Stimulated activated CD4-positive, alpha-beta T cell treated with anti-CD3 and anti-CD28 coated beads, Interleukin-4, amount 100 ng/mL, for 4 hours (primary cell): ENCODE measurements around the gene CLPX.
A peak's percentile ranks its signal among the peaks of the same experiment; 100 is the strongest.
"Not testable (repeated sequence)": the region's sequence is repeated elsewhere in the genome, so short reads cannot be mapped to it uniquely, and the experiment has no call there.

Source experiments
- DNase-seq, 2 experiments: peaks; one replicate each; pipeline ENCODE4 v3.0.0-alpha.2; 2020

The CLPX gene

GRCh38 chr15:65165875-65166274 lies 19.3 kb downstream of the CLPX start:
- no peak for DNase-seq

GRCh38 chr15:65164139-65164538 lies 21.0 kb downstream of the CLPX start:
- DNase-seq, result no peak

GRCh38 chr15:65163041-65163440 lies 22.1 kb downstream of the CLPX start:
- no peak for DNase-seq

DNA sequence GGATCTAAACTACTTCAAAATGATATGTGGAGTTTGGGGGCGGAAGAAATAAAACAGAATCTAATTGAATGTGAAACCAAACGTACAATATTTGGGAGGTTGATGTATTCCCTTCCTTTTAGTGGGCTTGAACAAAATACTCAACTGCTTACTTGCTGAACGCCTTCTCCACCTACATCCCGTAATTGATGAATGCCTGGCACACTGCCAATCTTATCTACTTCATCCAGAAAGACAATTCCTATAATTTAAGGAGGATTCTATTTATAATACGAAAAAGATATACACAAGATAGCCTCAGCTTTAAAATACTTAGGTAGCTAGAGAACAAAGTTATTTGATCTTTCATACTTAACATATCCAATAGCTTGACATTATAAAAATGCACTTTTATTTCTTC lies 28.4 kb downstream of the CLPX start:
- no peak for DNase-seq

GRCh38 chr15:65154720-65155119 lies 30.4 kb downstream of the CLPX start:
- DNase-seq, result no peak

DNA sequence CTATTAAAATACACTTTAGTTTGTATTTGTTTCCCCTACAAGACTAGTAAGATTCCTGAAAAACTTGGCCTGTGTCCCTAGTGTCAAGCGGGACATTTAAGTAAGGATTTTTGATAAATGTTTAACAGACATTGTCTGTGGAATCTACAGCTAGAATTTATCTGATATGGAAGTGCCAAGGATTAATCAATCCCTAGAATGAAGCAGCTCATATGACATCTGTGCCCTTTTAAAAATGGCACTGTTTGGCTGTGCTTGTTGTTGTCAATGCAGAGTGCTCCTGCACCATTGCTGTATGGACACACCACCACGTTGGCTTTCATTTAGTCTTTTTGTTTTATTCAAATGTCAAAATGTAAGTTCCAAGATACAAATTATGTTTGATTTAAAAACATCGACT lies 37.2 kb downstream of the CLPX start:
- no peak for DNase-seq

- DNase-seq, result no peak
Observed at GRCh38 chr15:65146438-65146837, 38.7 kb downstream of the CLPX start.

- not testable (repeated sequence) for DNase-seq
Observed at GRCh38 chr15:65138631-65139030, 46.5 kb downstream of the CLPX start.

DNA sequence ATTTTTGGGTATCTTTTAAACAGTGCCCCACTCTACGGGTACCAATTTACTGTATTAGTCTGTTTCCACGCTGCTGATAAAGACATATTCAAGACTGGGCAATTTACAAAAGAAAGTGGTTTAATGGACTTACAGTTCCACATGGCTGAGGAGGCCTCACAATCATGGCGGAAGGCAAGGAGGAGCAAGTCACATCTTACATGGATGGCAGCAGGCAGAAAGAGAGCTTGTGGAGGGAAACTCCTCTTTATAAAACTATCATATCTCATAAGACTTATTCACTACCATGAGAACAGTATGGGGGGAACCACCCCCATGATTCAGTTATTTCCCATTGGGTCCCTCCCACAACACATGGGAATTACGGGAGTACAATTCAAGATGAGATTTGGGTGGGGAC lies 47.2 kb downstream of the CLPX start:
- DNase-seq, result not testable (repeated sequence)

- not testable (repeated sequence) for DNase-seq
Observed at GRCh38 chr15:65137089-65137488, 48.1 kb downstream of the CLPX start.

GRCh38 chr15:65134538-65134937 lies 50.6 kb downstream of the CLPX start:
- no peak for DNase-seq

DNA sequence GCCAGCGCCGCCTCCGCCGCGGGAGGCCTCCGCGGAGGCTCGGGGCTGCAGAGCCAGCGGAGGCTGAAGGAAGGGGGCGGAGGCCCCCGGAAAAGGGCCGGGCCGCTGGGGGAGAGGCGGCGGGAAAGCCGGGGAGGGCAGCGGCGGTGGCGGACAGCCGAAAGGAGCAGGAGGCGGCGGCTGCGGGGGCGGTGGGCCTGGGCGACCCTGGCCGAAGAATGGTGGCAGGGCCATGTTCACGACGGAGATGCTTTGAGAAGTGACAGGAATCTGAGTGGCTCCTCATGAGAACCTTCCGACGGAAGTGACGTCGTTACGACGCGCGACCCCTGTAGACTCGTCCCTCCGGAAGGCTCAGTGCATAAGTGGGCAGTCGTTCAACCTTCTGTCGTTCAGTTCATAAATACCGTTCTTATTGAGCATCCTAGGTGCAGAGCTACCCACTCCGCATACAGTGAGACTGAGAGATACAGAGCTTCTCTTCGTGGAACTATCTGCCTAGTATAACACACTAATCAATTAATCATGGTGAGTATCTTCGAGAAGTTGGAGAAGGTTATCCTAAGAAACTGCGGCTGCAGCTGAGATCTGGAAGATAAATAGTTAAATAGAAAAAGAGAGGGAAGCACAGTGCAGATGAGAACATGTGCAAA lies 51.5 kb downstream of the CLPX start, which contains the start of gene PDCD7:
PDCD7 (minus strand) TSS at position 261 of the 653 bp plus-strand sequence; CDS start at position 234, 27 bp downstream.
- peak; percentile 67 to 82 for DNase-seq

DNA sequence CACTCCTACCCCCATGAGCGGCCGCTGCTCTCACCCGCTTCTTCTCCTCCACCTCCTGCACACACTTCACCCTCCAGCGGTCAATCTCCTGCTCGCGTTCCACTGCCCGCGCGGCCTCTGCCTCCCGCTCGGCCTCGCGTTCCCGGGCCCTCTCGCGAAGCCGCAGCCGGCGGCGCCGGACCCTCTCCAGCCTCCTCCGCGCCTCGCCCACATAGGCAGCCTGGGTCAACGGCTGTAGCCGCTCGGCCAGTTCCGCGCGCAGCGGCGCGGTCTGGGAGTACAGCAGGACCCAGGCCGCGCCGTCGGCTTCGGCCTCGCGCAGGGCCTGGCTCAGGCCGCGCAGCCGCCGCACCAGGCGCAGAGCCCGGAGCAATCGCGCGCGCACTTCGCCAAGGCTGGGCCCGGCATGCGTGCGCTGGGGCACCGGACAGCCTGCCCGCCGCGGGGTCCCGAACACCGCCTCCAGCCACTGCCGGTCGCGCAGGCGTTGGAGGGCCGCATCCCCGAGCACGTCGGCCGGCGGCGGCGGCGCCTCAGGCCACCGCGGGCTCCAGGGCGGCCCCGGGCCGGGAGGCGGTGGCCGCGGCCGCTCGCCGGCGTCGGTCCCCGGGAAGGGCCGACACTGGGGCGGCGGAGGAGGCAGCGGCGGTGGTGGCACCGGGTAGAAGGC lies 52.1 kb downstream of the CLPX start:
- DNase-seq, result peak; percentile 1 to 16

- DNase-seq, result no peak
Observed at GRCh38 chr15:65130941-65131340, 54.2 kb downstream of the CLPX start.

- DNase-seq, result no peak
Observed at GRCh38 chr15:65115542-65115941, 69.6 kb downstream of the CLPX start.

DNA sequence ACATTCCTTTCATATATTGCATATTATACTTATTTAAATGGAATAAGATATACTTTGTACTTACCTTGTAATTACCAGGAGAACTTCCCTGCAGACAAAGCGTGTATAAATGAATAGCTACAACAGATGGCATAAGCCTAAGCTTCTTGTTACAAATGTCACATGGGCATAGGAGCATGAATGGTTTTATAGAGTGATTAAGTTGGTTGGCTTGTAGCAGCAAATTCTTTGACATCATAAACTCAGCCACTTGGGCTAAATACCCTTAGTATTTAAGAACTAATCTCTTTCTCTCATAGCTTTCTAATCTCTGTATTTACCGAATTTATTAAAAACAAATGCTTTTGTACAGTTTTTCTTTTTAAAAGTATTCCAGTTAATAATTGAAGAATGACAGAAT lies 70.1 kb downstream of the CLPX start, which contains the start of gene UBAP1L:
UBAP1L (minus strand) TSS at position 115 of the 400 bp plus-strand sequence. CDS start 8,985 bp downstream, outside the sequence.
- no peak for DNase-seq

GRCh38 chr15:65110676-65111292 lies 74.4 kb downstream of the CLPX start:
- no peak for DNase-seq

DNA sequence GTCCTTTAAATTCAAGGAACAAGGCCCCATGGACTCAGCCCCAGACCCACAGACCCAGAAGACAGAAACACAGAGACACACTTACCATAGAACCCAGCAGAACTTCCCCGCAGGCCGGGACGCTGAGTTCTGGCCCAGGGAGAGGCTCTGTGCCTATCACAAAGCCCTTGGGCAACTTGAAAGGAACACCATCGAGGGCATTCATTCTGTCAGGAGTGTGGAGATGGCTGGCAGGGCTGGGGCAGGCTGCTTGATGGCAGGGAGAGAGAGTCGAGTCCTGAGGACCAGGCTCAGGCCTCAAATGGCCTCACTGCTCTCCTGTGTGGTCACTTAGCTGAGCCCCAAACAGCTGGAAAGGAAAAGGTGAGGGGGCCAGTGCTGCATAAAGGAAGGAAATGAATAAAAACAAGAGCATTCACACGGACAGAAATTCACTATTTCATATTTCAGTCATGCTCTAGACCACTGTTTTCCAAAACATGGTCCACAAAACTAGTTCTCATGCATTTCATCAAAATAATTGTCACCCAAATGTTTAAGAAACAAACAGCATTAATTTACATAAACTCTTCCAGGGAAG lies 79.0 kb downstream of the CLPX start:
- no peak for DNase-seq

DNA sequence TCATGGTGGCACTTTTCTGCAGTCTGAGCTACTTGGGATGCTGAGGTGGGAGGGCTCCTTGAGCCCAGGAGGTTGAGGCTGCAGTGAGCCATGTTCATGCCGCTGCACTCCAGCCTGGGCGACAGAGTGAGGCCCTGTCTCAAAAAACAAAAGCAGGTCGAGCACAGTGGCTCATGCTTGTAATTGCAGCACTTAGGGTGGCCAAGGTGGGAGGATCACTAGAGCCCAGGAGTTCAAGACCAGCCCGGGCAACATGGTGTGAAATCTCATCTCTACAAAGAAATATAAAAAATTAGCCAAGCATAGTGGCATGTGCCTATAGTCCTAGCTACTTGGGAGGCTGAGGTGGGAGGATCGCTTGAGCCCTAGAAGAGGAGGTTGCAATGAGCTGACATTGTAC lies 80.1 kb downstream of the CLPX start:
- no peak for DNase-seq

DNA sequence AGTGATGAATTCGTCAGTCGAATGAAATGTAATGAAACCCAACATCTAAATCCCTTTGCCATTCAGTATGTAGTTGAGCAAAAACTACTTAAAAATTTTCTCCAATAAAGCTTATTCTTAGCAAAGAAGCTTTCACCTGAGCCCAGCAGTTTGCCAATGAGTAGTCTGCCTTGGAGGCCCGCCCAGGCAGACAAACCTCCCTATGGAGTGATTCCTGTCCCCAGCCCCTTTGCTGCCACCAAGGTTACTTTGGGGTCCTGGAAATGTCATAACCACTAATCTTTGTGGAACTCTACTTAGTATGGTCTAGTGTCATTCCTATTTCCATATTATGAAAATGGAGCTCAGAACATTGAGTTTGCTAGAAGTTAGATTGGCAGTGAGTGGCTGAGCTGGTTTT lies 82.2 kb downstream of the CLPX start:
- DNase-seq, result no peak

- DNase-seq, result no peak
Observed at GRCh38 chr15:65101891-65102708, 83.0 kb downstream of the CLPX start.

GRCh38 chr15:65101411-65101890 lies 83.7 kb downstream of the CLPX start:
- peak; percentile 19 to 41 for DNase-seq

GRCh38 chr15:65100442-65100841 lies 84.7 kb downstream of the CLPX start:
- no peak for DNase-seq
